H9 (cell line): ENCODE results near the gene F11. TPM values are rescaled to one million over a fixed set of nuclear protein-coding genes. Genes with fewer than 3 reads are reported as not detected.

Source experiments
- DNase-seq: peaks from one replicate; pipeline ENCODE4 v3.0.0-alpha.2; 2017
- H2AFZ ChIP-seq: one replicate; pipeline ENCODE4 v1.6.1; 2013; ENCODE audit warnings: mild to moderate bottlenecking, low read length, control low read depth, moderate library complexity
- H2AK5ac ChIP-seq: 2 replicates; pipeline ENCODE4 v1.6.1; 2013; ENCODE audit warnings: low read length, control low read depth, mixed read lengths; ENCODE audit not compliant: insufficient read length
- H2BK120ac ChIP-seq: one replicate; pipeline ENCODE4 v1.6.1; 2013; ENCODE audit warnings: low read depth, mild to moderate bottlenecking, low read length, control low read depth, inconsistent platforms; ENCODE audit not compliant: poor library complexity, severe bottlenecking
- H2BK12ac ChIP-seq: 2 replicates; pipeline ENCODE4 v1.6.1; 2013; ENCODE audit warnings: low read length, control low read depth, mixed read lengths, low read depth; ENCODE audit not compliant: insufficient read length
- H2BK15ac ChIP-seq: 2 replicates; pipeline ENCODE4 v1.6.1; 2013; ENCODE audit warnings: low read depth, low read length, control low read depth
- H2BK20ac ChIP-seq: one replicate; pipeline ENCODE4 v1.6.1; 2013; ENCODE audit warnings: low read depth, mild to moderate bottlenecking, low read length, control low read depth, inconsistent platforms; ENCODE audit not compliant: poor library complexity, severe bottlenecking
- H2BK5ac ChIP-seq: 2 replicates; pipeline ENCODE4 v1.6.1; 2013; ENCODE audit warnings: low read length, control low read depth, mixed read lengths; ENCODE audit not compliant: insufficient read length
- H3K14ac ChIP-seq: 2 replicates; pipeline ENCODE4 v1.6.1; 2013; ENCODE audit warnings: low read length, control low read depth; ENCODE audit not compliant: insufficient read depth
- H3K18ac ChIP-seq: 2 replicates; pipeline ENCODE4 v1.6.1; 2013; ENCODE audit warnings: low read depth, mild to moderate bottlenecking, mixed read lengths, low read length, control low read depth; ENCODE audit not compliant: insufficient read length
- H3K23ac ChIP-seq: 2 replicates; pipeline ENCODE4 v1.6.1; 2013; ENCODE audit warnings: low read length, control low read depth, mixed read lengths, low read depth; ENCODE audit not compliant: insufficient read length
- H3K23me2 ChIP-seq: 2 replicates; pipeline ENCODE4 v1.6.1; 2013; ENCODE audit warnings: low read depth, mild to moderate bottlenecking, mixed read lengths, low read length, control low read depth; ENCODE audit not compliant: insufficient read length, poor library complexity, severe bottlenecking
- H3K27ac ChIP-seq: 2 replicates; pipeline ENCODE4 v1.5.1; 2013; ENCODE audit warnings: low read length, control low read depth, mixed read lengths, low read depth; ENCODE audit not compliant: insufficient read length
- H3K27me3 ChIP-seq: 2 replicates; pipeline ENCODE4 v1.6.1; 2013; ENCODE audit warnings: low read length, control low read depth, inconsistent platforms; ENCODE audit not compliant: insufficient read depth
- H3K4ac ChIP-seq: 2 replicates; pipeline ENCODE4 v1.6.1; 2013; ENCODE audit warnings: low read depth, mild to moderate bottlenecking, control low read depth, inconsistent platforms, low read length, moderate library complexity
- H3K4me1 ChIP-seq: 2 replicates; pipeline ENCODE4 v1.6.1; 2013; ENCODE audit warnings: low read length, control low read depth, inconsistent platforms; ENCODE audit not compliant: insufficient read depth
- H3K4me2 ChIP-seq: 2 replicates; pipeline ENCODE4 v1.6.1; 2013; ENCODE audit warnings: low read length, control low read depth, mixed read lengths; ENCODE audit not compliant: insufficient read length, insufficient read depth
- H3K56ac ChIP-seq: 2 replicates; pipeline ENCODE4 v1.6.1; 2013; ENCODE audit warnings: low read depth, mild to moderate bottlenecking, mixed read lengths, low read length, control low read depth; ENCODE audit not compliant: insufficient read length
- H3K79me1 ChIP-seq: 2 replicates; pipeline ENCODE4 v1.6.1; 2013; ENCODE audit warnings: low read depth, mild to moderate bottlenecking, moderate library complexity, low read length, control low read depth, inconsistent platforms; ENCODE audit not compliant: insufficient read depth, poor library complexity, severe bottlenecking
- H3K79me2 ChIP-seq: 2 replicates; pipeline ENCODE4 v1.6.1; 2013; ENCODE audit warnings: low read length, control low read depth, inconsistent platforms; ENCODE audit not compliant: insufficient read depth
- H3K9ac ChIP-seq: 2 replicates; pipeline ENCODE4 v1.6.1; 2013; ENCODE audit warnings: low read length, control low read depth, mixed read lengths; ENCODE audit not compliant: insufficient read length; ENCODE audit errors: extremely low read depth
- H3K9me3 ChIP-seq: one replicate; pipeline ENCODE4 v1.6.1; 2013; ENCODE audit warnings: low read depth, low read length, inconsistent platforms; ENCODE audit not compliant: control insufficient read depth
- H3T11ph ChIP-seq: one replicate; pipeline ENCODE4 v1.6.1; 2013; ENCODE audit warnings: mild to moderate bottlenecking, low read length, control low read depth, inconsistent platforms
- H4K20me1 ChIP-seq: one replicate; pipeline ENCODE4 v1.6.1; 2013; ENCODE audit not compliant: control insufficient read depth, insufficient read length, insufficient read depth
- H4K5ac ChIP-seq: 2 replicates; pipeline ENCODE4 v1.6.1; 2013; ENCODE audit warnings: low read depth, mild to moderate bottlenecking, mixed read lengths, low read length, control low read depth; ENCODE audit not compliant: insufficient read length
- H4K8ac ChIP-seq: replicated peaks from 2 replicates; pipeline ENCODE4 v1.6.1; 2013; ENCODE audit warnings: low read length, control low read depth, mixed read lengths, low read depth; ENCODE audit not compliant: insufficient read length
- H4K91ac ChIP-seq: 2 replicates; pipeline ENCODE4 v1.6.1; 2013; ENCODE audit warnings: low read depth, mild to moderate bottlenecking, moderate library complexity, mixed read lengths, low read length, control low read depth; ENCODE audit not compliant: insufficient read length
- H3K27ac Mint-ChIP-seq, 3 experiments: 2 replicates in 2 of 3; 3 replicates in 1 of 3; pipeline ENCODE4 v1.8.0; 2020 to 2021; ENCODE audit warnings: mixed read lengths in 3 of 3, mild to moderate bottlenecking in 1 of 3, moderate library complexity in 1 of 3
- H3K27me3 Mint-ChIP-seq: 2 replicates; pipeline ENCODE4 v1.8.0; 2021; ENCODE audit warnings: low read depth, mild to moderate bottlenecking, moderate library complexity, mixed read lengths
- H3K36me3 Mint-ChIP-seq, 3 experiments: 2 replicates in 2 of 3; 3 replicates in 1 of 3; pipeline ENCODE4 v1.8.0; 2020 to 2021; ENCODE audit warnings: low read depth in 3 of 3, mixed read lengths in 3 of 3; ENCODE audit not compliant: insufficient read depth in 1 of 3
- H3K4me1 Mint-ChIP-seq, 2 experiments: 2 replicates each; pipeline ENCODE4 v1.8.0; 2020; ENCODE audit warnings: mixed read lengths in 2 of 2
- H3K4me3 Mint-ChIP-seq, 2 experiments: 2 replicates in 1 of 2; 3 replicates in 1 of 2; pipeline ENCODE4 v1.8.0; 2020 to 2021; ENCODE audit warnings: mild to moderate bottlenecking in 2 of 2, mixed read lengths in 2 of 2, moderate library complexity in 1 of 2
- H3K9me3 Mint-ChIP-seq, 2 experiments: 2 replicates in 1 of 2; 3 replicates in 1 of 2; pipeline ENCODE4 v1.8.0; 2020; ENCODE audit warnings: mild to moderate bottlenecking in 2 of 2, mixed read lengths in 2 of 2, moderate library complexity in 1 of 2
- CTCF ChIP-seq: fragments of 200-600 bp; sonication (generic); conservative IDR thresholded peaks from 3 replicates; pipeline ENCODE4 v1.8.0; 2021; ENCODE audit warnings: antibody characterized with exemption, mild to moderate bottlenecking
- WGBS: extraction: QIAGEN DNeasy Blood & Tissue Kit; methylation state at CpG from one replicate; pipeline ENCODE4 v1.1.7; 2013; ENCODE audit warnings: missing lambda C conversion rate, low lambda C conversion rate, mixed read lengths; ENCODE audit not compliant: insufficient read length; ENCODE audit errors: extremely low coverage; 5-methylcytosine and 5-hydroxymethylcytosine counted together
- total RNA-seq: library from RNA; stranded (reverse); gene quantifications from 2 replicates; pipeline ENCODE4 v1.2.1, GENCODE V29; 2021

F11 gene
- total RNA-seq, 1 experiment from 2014 or later, result 0.50 TPM

- Histone ChIP-seq H4K5ac (no peak overlapping the region), H3K23me2 (no peaks in the 10 kb centered on the region), H3K4ac (no peak overlapping the region), H2BK12ac (no peak overlapping the region), H2AFZ (no peak overlapping the region), H3K4me2 (no peak overlapping the region), H3K56ac (no peak overlapping the region), H4K8ac (no peak overlapping the region), H3K14ac (no peak overlapping the region), H2BK5ac (no peak overlapping the region), H2AK5ac (no peak overlapping the region), H3K79me1 (no peaks in the 10 kb centered on the region), H3K23ac (no peak overlapping the region), H2BK15ac (no peak overlapping the region), H3K9ac (no peak overlapping the region), H2BK120ac (no peak overlapping the region), H3K18ac (no peak overlapping the region), H3K27me3 (no peaks in the 10 kb centered on the region), H3K27ac (no peak overlapping the region), H3K4me1 (no peaks in the 10 kb centered on the region; the same call in 1 of the 2 replicates), H4K20me1 (no peaks in the 10 kb centered on the region), H4K91ac (no peak overlapping the region), H3T11ph (no peak overlapping the region), H3K79me2 (no peaks in the 10 kb centered on the region), H3K9me3 (no peaks in the 10 kb centered on the region), H2BK20ac (no peak overlapping the region)
- WGBS, result no CpG with 5 or more reads among the region's 4 CpGs
- DNase-seq, result no peak
- TF ChIP-seq CTCF, result no peak
- no peak overlapping the region for H3K27ac Mint-ChIP-seq
- H3K27me3 Mint-ChIP-seq, result peaks cover 12% of the 10 kb centered on the region
- peaks cover 0 to 3% (median 0%) of the 10 kb centered on the region in 3 experiments; a peak in 1 of 7 replicates for H3K36me3 Mint-ChIP-seq
- H3K9me3 Mint-ChIP-seq, result no peaks in the 10 kb centered on the region
- no peak overlapping the region for H3K4me3 Mint-ChIP-seq
- peaks cover 0 to 14% of the 10 kb centered on the region in 2 experiments; a peak in 2 of 4 replicates for H3K4me1 Mint-ChIP-seq
Measured at GRCh38 chr4:186307497-186307896, 41.5 kb downstream of the F11 start.
